Spinal cord (tissue), 10 donors: ENCODE results near the gene SORCS1. TPM values are rescaled to one million over a fixed set of nuclear protein-coding genes. Genes with fewer than 3 reads are reported as not detected.
A peak's percentile ranks its signal among the peaks of the same experiment; 100 is the strongest.

ENCODE experiments used
- DNase-seq, 6 donors: peaks; one replicate each; pipeline versions ENCODE4 v3.0.0 to v3.0.0-alpha.2; 2013 to 2015; ENCODE audit warnings: low spot score in 6 of 6, low read depth in 4 of 6
- H3K27ac ChIP-seq: one replicate; pipeline ENCODE4 v1.5.1; 2013; ENCODE audit warnings: low read depth, low read length, control low read depth
- H3K27me3 ChIP-seq: one replicate; pipeline ENCODE4 v1.6.1; 2013; ENCODE audit warnings: low read length; ENCODE audit not compliant: control insufficient read depth, insufficient read depth
- H3K36me3 ChIP-seq: one replicate; pipeline ENCODE4 v1.6.1; 2013; ENCODE audit warnings: low read length; ENCODE audit not compliant: control insufficient read depth, insufficient read depth
- H3K4me1 ChIP-seq: one replicate; pipeline ENCODE4 v1.6.1; 2013; ENCODE audit warnings: low read length; ENCODE audit not compliant: control insufficient read depth, insufficient read depth
- H3K4me3 ChIP-seq: one replicate; pipeline ENCODE4 v1.5.1; 2013; ENCODE audit warnings: low read depth, low read length, control low read depth
- H3K9me3 ChIP-seq: one replicate; pipeline ENCODE4 v1.6.1; 2013; ENCODE audit warnings: low read length; ENCODE audit not compliant: control insufficient read depth, insufficient read depth
- WGBS: methylation state at CpG from one replicate; pipeline ENCODE4 v1.1.5; 2013; ENCODE audit warnings: missing lambda C conversion rate; ENCODE audit not compliant: insufficient coverage; 5-methylcytosine and 5-hydroxymethylcytosine counted together
- polyA plus RNA-seq, 2 donors: library from polyadenylated mRNA; unstranded; fragments of 120-200 nt; gene quantifications; one replicate each; pipeline ENCODE4 v1.2.1, GENCODE V29; 2013; ENCODE audit not compliant: insufficient read length in 2 of 2
- total RNA-seq, 2 donors: library from RNA; depleted of rRNA in 1 of 2; stranded (reverse); fragments of 120-200 nt in 1 of 2; fragments of >200 nt in 1 of 2; gene quantifications; one replicate each; pipeline versions ENCODE4 v1.2.3 to v1.2.4, GENCODE V29; 2013 to 2014
- donor health status: healthy.

The SORCS1 gene
- total and polyA plus RNA-seq, 4 donors, result 11.4 to 38.0 (median 19.3) TPM

DNA sequence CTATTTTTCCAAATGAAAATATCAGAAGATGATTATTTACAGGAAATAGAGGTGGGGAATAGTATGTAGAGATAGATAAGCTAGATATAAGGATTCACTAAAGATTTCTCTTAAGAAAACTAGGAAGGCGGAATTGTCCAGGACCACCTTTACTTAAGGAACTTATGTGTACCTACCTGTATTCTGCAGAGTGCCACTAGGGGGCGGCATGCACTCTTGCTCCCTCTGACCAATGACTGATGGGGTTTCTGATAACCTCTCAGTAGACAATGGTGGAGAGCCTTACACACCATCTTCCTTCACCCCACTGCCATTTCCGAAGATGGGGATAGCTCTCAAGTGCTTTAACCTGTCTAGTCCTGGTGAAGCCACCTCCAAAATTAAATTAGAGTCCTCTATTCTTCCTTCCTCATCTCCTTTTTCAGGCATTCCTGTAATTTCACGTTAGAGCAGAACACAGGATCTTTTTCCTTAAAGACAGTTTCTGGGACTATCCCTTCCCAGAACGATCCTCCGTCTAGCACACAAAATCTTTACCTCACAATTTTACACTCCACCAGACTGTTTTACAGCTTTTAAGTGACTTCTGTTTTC, 453.1 kb downstream of the SORCS1 start:
- no peaks in the 10 kb centered on the region for H3K36me3 ChIP-seq
- no peak overlapping the region for H3K4me3 ChIP-seq
- no peak overlapping the region for H3K27ac ChIP-seq
- H3K27me3 ChIP-seq, result no peaks in the 10 kb centered on the region
- 93% methylated on average over 4 of the region's 6 CpGs for WGBS
- DNase-seq, result peak in 1 of 6 donors; percentile 20
- H3K4me1 ChIP-seq, result no peaks in the 10 kb centered on the region
- no peaks in the 10 kb centered on the region for H3K9me3 ChIP-seq

DNA sequence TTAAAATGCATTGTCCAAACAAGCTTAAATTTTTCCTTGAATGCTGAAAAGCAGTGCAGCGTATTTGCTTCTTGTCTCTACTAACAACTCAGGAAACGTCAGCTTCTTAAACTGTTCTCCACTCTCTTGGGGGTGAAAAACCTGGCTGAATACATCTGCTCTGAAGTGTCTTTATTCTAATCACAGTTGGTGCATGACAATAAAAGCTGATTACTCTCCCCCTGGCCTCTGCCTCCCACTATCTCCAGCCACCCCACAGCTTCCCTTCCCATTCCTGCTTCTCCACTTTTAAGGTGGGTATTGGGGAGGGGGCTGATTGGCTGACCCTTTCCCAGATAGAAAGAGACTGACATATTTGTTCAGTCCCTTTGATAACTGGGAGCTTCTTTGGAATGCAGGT, 456.0 kb downstream of the SORCS1 start:
- Histone ChIP-seq H3K4me3 (no peak overlapping the region), H3K4me1 (no peaks in the 10 kb centered on the region), H3K36me3 (no peaks in the 10 kb centered on the region), H3K27ac (no peak overlapping the region), H3K27me3 (no peaks in the 10 kb centered on the region), H3K9me3 (no peaks in the 10 kb centered on the region)
- no CpG with 5 or more reads among the region's 2 CpGs for WGBS
- DNase-seq, result peak in 1 of 6 donors; percentile 65

DNA sequence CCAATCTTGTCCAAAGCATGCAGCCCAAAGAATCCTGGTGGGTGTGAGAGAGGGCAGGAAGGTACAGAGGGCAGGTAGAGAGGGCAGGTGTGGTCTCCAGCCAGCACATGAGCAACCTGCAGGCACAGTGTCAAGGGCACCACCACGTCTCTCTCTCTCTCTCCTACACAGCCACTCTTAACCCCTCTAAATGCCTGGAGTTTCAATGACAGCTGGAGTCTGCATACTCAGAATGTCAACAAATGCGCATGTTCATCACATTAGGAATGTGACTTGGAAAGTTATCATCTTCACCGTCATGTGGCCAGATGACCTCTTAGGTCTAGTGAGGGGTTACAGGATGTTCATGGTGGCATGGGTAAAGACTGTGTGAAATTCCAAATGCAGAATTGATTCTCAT, 456.8 kb downstream of the SORCS1 start:
- no peaks in the 10 kb centered on the region for H3K36me3 ChIP-seq
- WGBS, result 85% methylated on average over 2 of the region's 3 CpGs
- no peaks in the 10 kb centered on the region for H3K27me3 ChIP-seq
- H3K4me1 ChIP-seq, result no peaks in the 10 kb centered on the region
- DNase-seq, result no peak
- H3K27ac ChIP-seq, result no peak overlapping the region
- no peaks in the 10 kb centered on the region for H3K9me3 ChIP-seq
- no peak overlapping the region for H3K4me3 ChIP-seq

DNA sequence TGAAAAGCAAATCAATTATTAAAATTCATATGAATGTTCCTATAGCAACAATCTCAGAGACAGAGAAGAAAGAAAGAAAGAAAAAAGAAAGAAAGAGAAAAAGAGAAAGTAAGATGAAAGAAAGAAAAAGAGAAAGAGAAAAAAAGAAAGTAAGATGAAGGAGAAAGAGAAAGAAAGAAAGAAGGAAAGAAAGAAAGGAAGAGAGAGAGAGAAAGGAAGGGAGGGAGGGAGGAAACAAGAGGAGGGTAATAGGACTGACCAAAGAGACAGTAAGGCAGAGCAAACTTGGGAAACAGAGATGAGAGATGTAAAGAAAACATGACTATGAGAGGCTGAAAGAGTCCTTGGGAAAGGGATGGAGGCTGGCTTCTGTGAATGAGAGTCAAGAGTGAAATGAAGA, 458.4 kb downstream of the SORCS1 start:
- Histone ChIP-seq H3K4me3 (no peak overlapping the region), H3K27me3 (no peaks in the 10 kb centered on the region), H3K9me3 (no peaks in the 10 kb centered on the region), H3K36me3 (no peaks in the 10 kb centered on the region), H3K4me1 (no peaks in the 10 kb centered on the region), H3K27ac (no peak overlapping the region)
- no peak for DNase-seq

DNA sequence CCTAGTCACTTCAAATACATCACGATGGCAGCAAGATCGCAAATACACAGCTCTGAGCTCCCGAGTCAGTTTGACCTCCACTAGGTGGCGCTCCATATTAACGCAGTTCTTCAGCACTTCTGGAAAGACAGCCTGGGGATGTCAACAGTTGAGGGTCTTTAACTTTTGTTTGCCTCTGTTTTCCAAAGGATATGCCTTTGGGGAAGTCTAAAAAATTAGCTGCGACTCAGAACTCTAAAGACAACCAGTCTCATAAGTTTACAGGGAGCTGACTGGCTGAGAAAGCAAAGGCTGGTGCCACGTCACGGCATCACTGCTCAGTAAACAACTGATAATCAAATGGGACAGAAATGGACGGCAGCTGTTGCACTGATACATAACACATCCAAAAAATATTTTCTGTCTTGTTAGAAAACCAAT, 458.8 kb downstream of the SORCS1 start:
- H3K36me3 ChIP-seq, result no peaks in the 10 kb centered on the region
- H3K27ac ChIP-seq, result no peak overlapping the region
- WGBS, result 26% methylated on average over 7 of the region's 9 CpGs
- H3K27me3 ChIP-seq, result no peaks in the 10 kb centered on the region
- H3K4me3 ChIP-seq, result no peak overlapping the region
- H3K4me1 ChIP-seq, result no peaks in the 10 kb centered on the region
- DNase-seq, result peak; percentile 68 to 97 (median 88)
- H3K9me3 ChIP-seq, result no peaks in the 10 kb centered on the region

DNA sequence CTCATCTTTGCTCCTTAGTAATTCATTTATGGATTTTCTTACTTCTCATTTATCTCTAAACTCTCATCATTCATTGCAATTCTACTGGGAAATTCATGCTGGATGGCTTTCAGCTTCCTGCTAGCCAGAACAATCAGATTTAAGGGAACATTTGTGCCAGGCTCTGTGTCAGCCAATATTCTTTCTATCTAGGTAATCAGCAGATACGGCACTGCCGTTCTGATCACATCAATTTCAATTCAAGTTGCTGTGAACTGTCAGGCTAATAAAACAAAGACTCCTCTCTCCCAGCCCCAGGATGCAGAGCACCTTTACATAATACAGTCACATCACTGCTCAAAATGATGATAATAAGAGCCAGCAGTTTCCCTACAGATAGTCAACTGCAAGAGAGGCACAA, 468.3 kb downstream of the SORCS1 start:
- peak in 1 of 6 donors; percentile 30 for DNase-seq
- Histone ChIP-seq H3K9me3 (no peaks in the 10 kb centered on the region), H3K4me1 (no peaks in the 10 kb centered on the region), H3K36me3 (no peaks in the 10 kb centered on the region), H3K4me3 (no peak overlapping the region), H3K27me3 (no peaks in the 10 kb centered on the region), H3K27ac (no peak overlapping the region)
- WGBS, result 40% methylated on average over 2 of the region's 2 CpGs

DNA sequence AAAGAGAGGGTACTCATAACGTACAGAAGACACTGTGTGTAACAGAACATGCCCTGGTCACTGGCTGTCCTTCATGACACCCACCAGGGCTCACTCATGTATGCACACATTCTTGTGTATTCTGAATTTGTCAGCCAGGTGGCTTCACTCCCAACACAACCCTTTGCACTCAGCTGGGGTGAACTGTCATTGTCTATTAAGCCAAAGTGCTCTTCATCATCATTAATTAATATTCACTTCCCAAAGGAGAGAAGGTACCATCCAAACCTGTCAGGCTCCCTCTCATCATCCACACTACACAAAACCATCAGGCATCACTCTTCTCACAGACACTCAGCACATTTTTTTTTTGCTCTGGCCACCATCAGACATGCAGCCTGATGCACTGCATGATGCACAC, 469.8 kb downstream of the SORCS1 start:
- WGBS, result 90% methylated on average over 1 of the region's 1 CpG
- H3K4me3 ChIP-seq, result no peak overlapping the region
- H3K9me3 ChIP-seq, result no peaks in the 10 kb centered on the region

DNA sequence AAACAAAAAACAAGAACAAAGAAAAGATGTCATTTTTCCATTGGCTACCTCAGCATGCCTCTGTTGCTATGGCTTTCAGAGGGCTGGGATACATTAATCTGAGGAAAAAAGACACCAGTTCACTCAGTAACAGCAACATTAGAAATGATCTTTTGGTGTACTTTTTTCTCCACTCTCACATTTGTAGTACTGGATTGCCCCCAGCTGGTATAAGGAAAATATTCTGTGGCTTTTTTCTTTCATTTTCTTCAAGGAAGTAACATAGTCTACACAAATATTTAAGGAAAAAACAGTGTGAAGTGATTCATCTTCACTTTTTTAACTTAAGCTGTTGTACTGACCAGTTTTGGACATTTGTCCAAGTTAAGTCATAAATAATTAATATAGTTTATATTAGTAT, 482.3 kb downstream of the SORCS1 start:
- Histone ChIP-seq H3K27ac (no peak overlapping the region), H3K4me1 (no peaks in the 10 kb centered on the region), H3K9me3 (no peaks in the 10 kb centered on the region), H3K4me3 (no peak overlapping the region), H3K36me3 (no peaks in the 10 kb centered on the region), H3K27me3 (no peaks in the 10 kb centered on the region)
- DNase-seq, result peak in 3 of 6 donors; percentile 25 to 79 (median 58)

More for the DNA sequence above, 469.8 kb downstream of the SORCS1 start:
- DNase-seq, result no peak
- H3K27ac ChIP-seq, result no peak overlapping the region
- no peaks in the 10 kb centered on the region for H3K4me1 ChIP-seq
- H3K36me3 ChIP-seq, result no peaks in the 10 kb centered on the region
- H3K27me3 ChIP-seq, result no peaks in the 10 kb centered on the region

DNA sequence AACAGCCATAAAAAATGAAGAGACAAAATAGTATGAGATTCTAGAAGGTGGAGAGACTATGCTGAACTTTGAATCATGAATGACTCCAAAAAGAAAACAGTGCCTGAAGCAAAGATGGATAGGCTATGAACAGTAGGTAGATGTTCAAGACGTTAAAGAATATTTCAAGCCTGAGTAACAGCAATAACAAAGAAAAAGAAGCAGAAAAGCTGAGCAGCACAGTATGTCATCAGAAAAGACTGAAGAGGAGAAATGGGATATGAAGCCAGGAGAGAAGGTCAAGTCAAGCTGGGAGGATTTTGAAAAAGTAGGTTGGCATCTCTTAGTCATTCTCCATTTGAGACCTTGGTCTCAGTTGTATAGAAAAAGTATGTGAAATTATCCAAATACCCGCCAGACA, 484.4 kb downstream of the SORCS1 start:
- no peaks in the 10 kb centered on the region for H3K36me3 ChIP-seq
- no peaks in the 10 kb centered on the region for H3K9me3 ChIP-seq
- DNase-seq, result no peak
- 100% methylated on average over 1 of the region's 2 CpGs for WGBS
- no peaks in the 10 kb centered on the region for H3K27me3 ChIP-seq
- no peak overlapping the region for H3K4me3 ChIP-seq
- no peaks in the 10 kb centered on the region for H3K4me1 ChIP-seq
- H3K27ac ChIP-seq, result no peak overlapping the region

DNA sequence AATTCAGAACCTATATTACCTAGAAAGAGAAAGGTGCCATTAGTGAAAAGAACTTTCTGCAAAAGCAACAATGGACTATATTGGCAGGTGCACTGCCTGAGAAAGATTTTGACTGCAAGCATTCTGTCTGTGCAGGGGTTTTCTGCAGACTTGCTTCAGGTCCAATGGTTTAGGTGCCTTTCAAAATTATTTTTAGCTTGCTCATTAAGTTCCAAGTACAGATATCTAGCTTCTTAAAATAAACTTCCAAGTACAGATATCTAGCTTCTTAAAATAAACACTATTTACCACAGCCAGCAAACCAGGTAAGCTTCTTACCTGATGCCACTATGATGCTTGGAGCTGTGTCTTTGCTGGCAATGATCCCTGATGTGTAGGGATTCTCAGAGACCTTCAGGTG, 485.2 kb downstream of the SORCS1 start:
- Histone ChIP-seq H3K27me3 (no peaks in the 10 kb centered on the region), H3K27ac (no peak overlapping the region), H3K4me1 (no peaks in the 10 kb centered on the region), H3K36me3 (no peaks in the 10 kb centered on the region), H3K4me3 (no peak overlapping the region), H3K9me3 (no peaks in the 10 kb centered on the region)
- no peak for DNase-seq
